ENCODE results near the gene ADAMTS16.

ADAMTS16 gene

GRCh38 chr5:5347442-5347841, 207.3 kb downstream of the ADAMTS16 start:
- peaks cover 3% of the 10 kb centered on the region; the same call in 1 of the 2 replicates for H3K9me3 ChIP-seq (ENCODE audit: control insufficient read depth, insufficient read depth, low read depth, low read length)
- H3K9ac ChIP-seq (ENCODE audit: low read length) = no peak overlapping the region
- H3K27ac ChIP-seq (ENCODE audit: low read depth, low read length) = no peak overlapping the region
- peaks cover 3% of the 10 kb centered on the region; the same call in 1 of the 2 replicates for H3K4me1 ChIP-seq (ENCODE audit: control insufficient read depth, insufficient read depth, low read length)
- H3K27me3 ChIP-seq (ENCODE audit: control insufficient read depth, insufficient read depth, low read length) = no peaks in the 10 kb centered on the region
- H3K36me3 ChIP-seq (ENCODE audit: control insufficient read depth, insufficient read depth, low read length) = no peaks in the 10 kb centered on the region
- no peak overlapping the region for H3K4me3 ChIP-seq (ENCODE audit: low read depth, low read length)

GRCh38 chr5:5348135-5348534, 208.0 kb downstream of the ADAMTS16 start:
- H3K4me1 ChIP-seq (ENCODE audit: control insufficient read depth, insufficient read depth, low read length) = peaks cover 3% of the 10 kb centered on the region; the same call in 1 of the 2 replicates
- no peak overlapping the region for H3K9ac ChIP-seq (ENCODE audit: low read length)
- no peak overlapping the region for H3K27ac ChIP-seq (ENCODE audit: low read depth, low read length)
- no peaks in the 10 kb centered on the region for H3K36me3 ChIP-seq (ENCODE audit: control insufficient read depth, insufficient read depth, low read length)
- H3K4me3 ChIP-seq (ENCODE audit: low read depth, low read length) = no peak overlapping the region
- peaks cover 3% of the 10 kb centered on the region; the same call in 1 of the 2 replicates for H3K9me3 ChIP-seq (ENCODE audit: control insufficient read depth, insufficient read depth, low read depth, low read length)
- H3K27me3 ChIP-seq (ENCODE audit: control insufficient read depth, insufficient read depth, low read length) = no peaks in the 10 kb centered on the region

GRCh38 chr5:5348576-5348975, 208.4 kb downstream of the ADAMTS16 start:
- H3K9me3 ChIP-seq (ENCODE audit: control insufficient read depth, insufficient read depth, low read depth, low read length) = peaks cover 3% of the 10 kb centered on the region; the same call in 1 of the 2 replicates
- H3K4me1 ChIP-seq (ENCODE audit: control insufficient read depth, insufficient read depth, low read length) = peaks cover 3% of the 10 kb centered on the region; the same call in 1 of the 2 replicates
- H3K36me3 ChIP-seq (ENCODE audit: control insufficient read depth, insufficient read depth, low read length) = no peaks in the 10 kb centered on the region
- no peak overlapping the region for H3K4me3 ChIP-seq (ENCODE audit: low read depth, low read length)
- H3K27ac ChIP-seq (ENCODE audit: low read depth, low read length) = no peak overlapping the region
- H3K27me3 ChIP-seq (ENCODE audit: control insufficient read depth, insufficient read depth, low read length) = no peaks in the 10 kb centered on the region
- H3K9ac ChIP-seq (ENCODE audit: low read length) = no peak overlapping the region

DNA sequence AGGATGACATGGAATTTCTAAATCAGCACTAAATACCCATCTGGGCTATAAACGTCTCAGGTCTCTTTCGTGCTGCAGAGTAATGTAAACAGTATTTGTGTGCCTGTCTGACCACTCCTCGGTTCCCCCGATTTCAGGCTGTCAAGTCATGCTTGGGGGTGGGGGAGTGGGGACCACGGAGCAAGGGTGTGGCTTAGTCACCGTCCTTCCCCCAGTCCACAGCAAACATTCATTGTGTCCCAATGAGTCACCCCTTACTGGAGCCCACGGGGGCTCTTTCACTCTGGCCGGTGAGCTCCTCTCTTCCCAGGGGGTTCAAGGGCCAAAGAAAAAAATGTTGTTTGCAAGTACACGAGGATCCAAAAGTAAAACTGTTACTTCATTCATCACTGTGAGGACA, 210.0 kb downstream of the ADAMTS16 start:
- Histone ChIP-seq H3K27ac (ENCODE audit: low read depth, low read length) (no peak overlapping the region), H3K27me3 (ENCODE audit: control insufficient read depth, insufficient read depth, low read length) (no peaks in the 10 kb centered on the region), H3K36me3 (ENCODE audit: control insufficient read depth, insufficient read depth, low read length) (no peaks in the 10 kb centered on the region), H3K4me1 (ENCODE audit: control insufficient read depth, insufficient read depth, low read length) (peaks cover 3% of the 10 kb centered on the region; the same call in 1 of the 2 replicates), H3K9me3 (ENCODE audit: control insufficient read depth, insufficient read depth, low read depth, low read length) (peaks cover 3% of the 10 kb centered on the region; the same call in 1 of the 2 replicates), H3K4me3 (ENCODE audit: low read depth, low read length) (no peak overlapping the region), H3K9ac (ENCODE audit: low read length) (no peak overlapping the region)

DNA sequence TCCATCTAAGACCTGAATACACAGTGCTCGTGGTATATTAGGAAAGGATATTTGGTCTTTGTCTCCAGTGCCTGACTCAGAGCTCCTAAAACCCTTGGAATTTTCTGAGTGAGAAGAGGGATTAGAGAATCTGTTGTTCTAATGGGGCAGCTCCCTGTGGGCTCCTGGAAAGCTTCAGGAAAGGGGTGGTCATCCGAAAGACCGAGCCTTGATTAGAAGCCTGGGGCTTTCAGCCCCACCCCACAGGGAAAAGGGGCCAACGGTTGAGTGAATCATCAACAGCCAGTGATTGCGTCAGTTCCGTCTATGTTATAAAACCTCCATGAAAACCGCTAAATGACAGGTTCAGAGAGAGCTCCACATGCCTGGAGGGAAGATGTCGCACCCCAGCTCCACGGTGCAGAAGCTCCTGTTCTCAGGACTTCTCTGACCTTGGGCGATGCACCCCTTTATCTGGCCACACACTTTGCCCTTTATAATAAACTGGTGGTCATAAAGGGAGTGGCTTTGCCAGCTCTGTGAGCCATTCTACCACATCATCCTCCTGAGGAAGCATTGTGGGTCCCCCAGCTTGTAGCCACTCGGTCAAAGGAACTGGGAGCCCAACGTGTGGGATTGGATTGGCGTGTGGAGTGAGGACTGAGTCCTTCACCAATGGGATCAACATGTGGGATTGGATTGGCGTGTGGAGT, 211.3 kb downstream of the ADAMTS16 start:
- peaks cover 3% of the 10 kb centered on the region; the same call in 1 of the 2 replicates for H3K9me3 ChIP-seq (ENCODE audit: control insufficient read depth, insufficient read depth, low read depth, low read length)

GRCh38 chr5:5352675-5353074, 212.5 kb downstream of the ADAMTS16 start:
- Histone ChIP-seq H3K27me3 (ENCODE audit: control insufficient read depth, insufficient read depth, low read length) (no peaks in the 10 kb centered on the region), H3K36me3 (ENCODE audit: control insufficient read depth, insufficient read depth, low read length) (no peaks in the 10 kb centered on the region), H3K4me1 (ENCODE audit: control insufficient read depth, insufficient read depth, low read length) (peaks cover 3% of the 10 kb centered on the region; the same call in 1 of the 2 replicates), H3K9me3 (ENCODE audit: control insufficient read depth, insufficient read depth, low read depth, low read length) (no peaks in the 10 kb centered on the region), H3K27ac (ENCODE audit: low read depth, low read length) (no peak overlapping the region), H3K4me3 (ENCODE audit: low read depth, low read length) (no peak overlapping the region), H3K9ac (ENCODE audit: low read length) (no peak overlapping the region)

More for the DNA sequence above, 211.3 kb downstream of the ADAMTS16 start:
- H3K27me3 ChIP-seq (ENCODE audit: control insufficient read depth, insufficient read depth, low read length) = no peaks in the 10 kb centered on the region
- H3K27ac ChIP-seq (ENCODE audit: low read depth, low read length) = no peak overlapping the region
- H3K36me3 ChIP-seq (ENCODE audit: control insufficient read depth, insufficient read depth, low read length) = no peaks in the 10 kb centered on the region
- no peak overlapping the region for H3K4me3 ChIP-seq (ENCODE audit: low read depth, low read length)
- H3K9ac ChIP-seq (ENCODE audit: low read length) = no peak overlapping the region
- H3K4me1 ChIP-seq (ENCODE audit: control insufficient read depth, insufficient read depth, low read length) = peaks cover 3% of the 10 kb centered on the region; the same call in 1 of the 2 replicates

DNA sequence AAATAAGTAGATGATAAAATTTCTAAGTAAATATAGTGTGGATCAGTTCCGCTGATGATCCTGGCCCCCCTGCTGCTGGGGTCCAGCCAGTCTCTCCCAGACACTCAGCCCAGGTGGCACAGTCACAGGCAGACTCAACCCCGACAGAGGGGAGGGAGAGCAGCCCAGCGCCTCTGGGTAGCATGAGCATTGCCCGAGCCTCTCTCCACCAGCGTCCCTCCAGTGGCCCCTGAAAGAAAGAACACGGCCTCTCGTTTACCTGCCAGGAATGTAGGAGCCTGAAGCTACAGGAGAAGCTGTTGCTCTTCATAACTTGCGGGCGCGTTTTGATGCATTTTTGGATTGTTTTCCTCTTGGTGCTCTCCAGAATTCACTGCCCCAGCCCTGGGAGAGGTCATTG, 213.6 kb downstream of the ADAMTS16 start:
- no peaks in the 10 kb centered on the region for H3K4me1 ChIP-seq (ENCODE audit: control insufficient read depth, insufficient read depth, low read length)
- no peak overlapping the region for H3K4me3 ChIP-seq (ENCODE audit: low read depth, low read length)
- H3K9me3 ChIP-seq (ENCODE audit: control insufficient read depth, insufficient read depth, low read depth, low read length) = no peaks in the 10 kb centered on the region
- no peak overlapping the region for H3K9ac ChIP-seq (ENCODE audit: low read length)
- H3K36me3 ChIP-seq (ENCODE audit: control insufficient read depth, insufficient read depth, low read length) = no peaks in the 10 kb centered on the region
- H3K27me3 ChIP-seq (ENCODE audit: control insufficient read depth, insufficient read depth, low read length) = no peaks in the 10 kb centered on the region
- no peak overlapping the region for H3K27ac ChIP-seq (ENCODE audit: low read depth, low read length)

GRCh38 chr5:5356765-5357164, 216.6 kb downstream of the ADAMTS16 start:
- H3K27me3 ChIP-seq (ENCODE audit: control insufficient read depth, insufficient read depth, low read length) = no peaks in the 10 kb centered on the region
- no peaks in the 10 kb centered on the region for H3K36me3 ChIP-seq (ENCODE audit: control insufficient read depth, insufficient read depth, low read length)
- no peak overlapping the region for H3K4me3 ChIP-seq (ENCODE audit: low read depth, low read length)
- H3K27ac ChIP-seq (ENCODE audit: low read depth, low read length) = no peak overlapping the region
- H3K4me1 ChIP-seq (ENCODE audit: control insufficient read depth, insufficient read depth, low read length) = 0 out of 2 replicates have a peak, but pooled peaks cover 9% of the 10 kb centered on the region
- H3K9me3 ChIP-seq (ENCODE audit: control insufficient read depth, insufficient read depth, low read depth, low read length) = no peaks in the 10 kb centered on the region
- no peak overlapping the region for H3K9ac ChIP-seq (ENCODE audit: low read length)

- Histone ChIP-seq H3K9me3 (ENCODE audit: control insufficient read depth, insufficient read depth, low read depth, low read length) (no peaks in the 10 kb centered on the region), H3K36me3 (ENCODE audit: control insufficient read depth, insufficient read depth, low read length) (no peaks in the 10 kb centered on the region), H3K4me3 (ENCODE audit: low read depth, low read length) (no peak overlapping the region), H3K27ac (ENCODE audit: low read depth, low read length) (no peak overlapping the region), H3K4me1 (ENCODE audit: control insufficient read depth, insufficient read depth, low read length) (peaks cover 20% of the 10 kb centered on the region), H3K9ac (ENCODE audit: low read length) (no peak overlapping the region), H3K27me3 (ENCODE audit: control insufficient read depth, insufficient read depth, low read length) (no peaks in the 10 kb centered on the region)
Observed at GRCh38 chr5:5359618-5360017, 219.5 kb downstream of the ADAMTS16 start.

DNA sequence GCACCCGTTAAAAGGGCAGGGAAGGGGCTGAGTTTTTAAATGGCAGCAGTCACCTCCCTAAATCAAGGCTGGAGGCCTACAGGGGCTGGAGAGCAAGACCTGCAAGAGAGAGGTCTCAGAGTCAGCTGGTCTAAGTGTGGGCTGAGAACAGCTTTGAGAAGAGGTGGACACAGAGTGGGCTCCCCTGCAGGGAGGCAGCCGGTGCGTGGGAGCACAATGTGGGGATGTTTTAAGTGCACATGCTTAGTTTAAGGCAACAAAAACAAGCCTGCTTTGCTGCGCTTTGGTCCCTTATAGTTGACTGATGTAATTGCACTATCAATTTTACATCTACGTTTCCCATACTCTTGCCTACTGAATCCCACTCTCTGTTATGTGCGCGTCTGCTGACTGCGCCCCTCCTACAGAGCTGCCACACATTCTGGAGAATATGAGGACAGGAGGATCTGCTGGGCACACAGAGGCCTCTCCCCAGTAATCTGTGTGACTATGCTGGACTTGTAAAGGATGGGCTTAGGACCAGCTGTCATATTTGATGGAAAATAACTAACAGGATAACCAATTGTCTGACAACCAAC, 220.3 kb downstream of the ADAMTS16 start:
- Histone ChIP-seq H3K36me3 (ENCODE audit: control insufficient read depth, insufficient read depth, low read length) (no peaks in the 10 kb centered on the region), H3K27ac (ENCODE audit: low read depth, low read length) (no peak overlapping the region), H3K9me3 (ENCODE audit: control insufficient read depth, insufficient read depth, low read depth, low read length) (no peaks in the 10 kb centered on the region), H3K27me3 (ENCODE audit: control insufficient read depth, insufficient read depth, low read length) (no peaks in the 10 kb centered on the region), H3K9ac (ENCODE audit: low read length) (no peak overlapping the region), H3K4me1 (ENCODE audit: control insufficient read depth, insufficient read depth, low read length) (peaks cover 20% of the 10 kb centered on the region), H3K4me3 (ENCODE audit: low read depth, low read length) (no peak overlapping the region)

GRCh38 chr5:5360941-5361520, 220.9 kb downstream of the ADAMTS16 start:
- no peaks in the 10 kb centered on the region for H3K9me3 ChIP-seq (ENCODE audit: control insufficient read depth, insufficient read depth, low read depth, low read length)
- H3K4me3 ChIP-seq (ENCODE audit: low read depth, low read length) = no peak overlapping the region
- H3K9ac ChIP-seq (ENCODE audit: low read length) = no peak overlapping the region
- no peaks in the 10 kb centered on the region for H3K36me3 ChIP-seq (ENCODE audit: control insufficient read depth, insufficient read depth, low read length)
- no peak overlapping the region for H3K27ac ChIP-seq (ENCODE audit: low read depth, low read length)
- no peaks in the 10 kb centered on the region for H3K27me3 ChIP-seq (ENCODE audit: control insufficient read depth, insufficient read depth, low read length)
- H3K4me1 ChIP-seq (ENCODE audit: control insufficient read depth, insufficient read depth, low read length) = peaks cover 20% of the 10 kb centered on the region
